BJ (cell line): ENCODE results near the gene ENTPD7. TPM values are rescaled to one million over a fixed set of nuclear protein-coding genes. Genes with fewer than 3 reads are reported as not detected.
"Not testable (repeated sequence)": the region's sequence is repeated elsewhere in the genome, so short reads cannot be mapped to it uniquely, and the experiment has no call there.

Source experiments
- CTCF ChIA-PET: fragments of 350-600 bp; formaldehyde crosslinking; extraction: SDS; loops from one replicate; lab custom pipeline; 2021; ENCODE audit warnings: antibody characterized with exemption, inconsistent platforms; lab: Yijun Ruan, JAX
- POLR2A ChIA-PET: fragments of 300-600 bp; sonication (Branson Sonifier 250); formaldehyde crosslinking; extraction: SDS; loops from one replicate; lab custom pipeline; 2021; ENCODE audit warnings: antibody characterized with exemption; lab: Charles Lee
- DNase-seq: peaks from one replicate; pipeline ENCODE4 v3.0.0-alpha.2; 2011; ENCODE audit warnings: low read depth
- H3K27me3 ChIP-seq: 2 replicates; pipeline ENCODE4 v1.6.0; 2011; ENCODE audit warnings: low read length; ENCODE audit not compliant: control insufficient read depth, insufficient read depth
- H3K36me3 ChIP-seq: 2 replicates; pipeline ENCODE4 v1.5.1; 2011; ENCODE audit warnings: low read length; ENCODE audit not compliant: control insufficient read depth, insufficient read depth
- H3K4me3 ChIP-seq: 2 replicates; pipeline ENCODE4 v1.5.1; 2011; ENCODE audit warnings: low read depth, mild to moderate bottlenecking, control low read depth, low read length
- CTCF ChIP-seq: IDR thresholded peaks from 2 replicates; pipeline ENCODE4 v1.5.1; 2011; ENCODE audit warnings: low read depth, mild to moderate bottlenecking, control low read depth, inconsistent platforms, low read length, moderate library complexity; ENCODE audit not compliant: insufficient read depth
- polyA plus RNA-seq: library from polyadenylated mRNA; depleted of rRNA; stranded (reverse); fragments of >200 nt; gene quantifications from 2 replicates; pipeline ENCODE4 v1.2.3, GENCODE V29; 2011

Gene ENTPD7
- polyA plus RNA-seq, 1 experiment, result 13.6 TPM

- no peak for TF ChIP-seq CTCF
Measured at GRCh38 chr10:99742254-99742653, 82.9 kb downstream of the ENTPD7 start.

GRCh38 chr10:99742701-99743100, 83.4 kb downstream of the ENTPD7 start:
- POLR2A ChIA-PET, result no interaction called here

More at GRCh38 chr10:99742254-99742653, 82.9 kb downstream of the ENTPD7 start:
- H3K4me3 ChIP-seq, result no peak overlapping the region
- ChIA-PET CTCF (interaction anchor here (1.4 to 1.6 kb wide), 2 partner anchors 9 to 104 kb away, joined by 5 read pairs; no protein-coding TSS in a partner anchor), POLR2A (no interaction called here)
- peak; percentile 7 for DNase-seq
- no peaks in the 10 kb centered on the region for H3K27me3 ChIP-seq
- H3K36me3 ChIP-seq, result peaks cover 5% of the 10 kb centered on the region

GRCh38 chr10:99743841-99744240, 84.5 kb downstream of the ENTPD7 start:
- Histone ChIP-seq H3K36me3 (peaks cover 5% of the 10 kb centered on the region), H3K27me3 (no peaks in the 10 kb centered on the region), H3K4me3 (no peak overlapping the region)
- TF ChIP-seq CTCF, result no peak
- POLR2A ChIA-PET, result no interaction called here
- DNase-seq, result no peak
- CTCF ChIA-PET, result no interaction called here

More at GRCh38 chr10:99742701-99743100, 83.4 kb downstream of the ENTPD7 start:
- Histone ChIP-seq H3K27me3 (no peaks in the 10 kb centered on the region), H3K36me3 (peaks cover 5% of the 10 kb centered on the region), H3K4me3 (no peak overlapping the region)
- TF ChIP-seq CTCF, result no peak
- DNase-seq, result peak; percentile 19
- CTCF ChIA-PET, result interaction anchor here (1.4 to 1.6 kb wide), 2 partner anchors 10 to 103 kb away, joined by 5 read pairs; no protein-coding TSS in a partner anchor

DNA sequence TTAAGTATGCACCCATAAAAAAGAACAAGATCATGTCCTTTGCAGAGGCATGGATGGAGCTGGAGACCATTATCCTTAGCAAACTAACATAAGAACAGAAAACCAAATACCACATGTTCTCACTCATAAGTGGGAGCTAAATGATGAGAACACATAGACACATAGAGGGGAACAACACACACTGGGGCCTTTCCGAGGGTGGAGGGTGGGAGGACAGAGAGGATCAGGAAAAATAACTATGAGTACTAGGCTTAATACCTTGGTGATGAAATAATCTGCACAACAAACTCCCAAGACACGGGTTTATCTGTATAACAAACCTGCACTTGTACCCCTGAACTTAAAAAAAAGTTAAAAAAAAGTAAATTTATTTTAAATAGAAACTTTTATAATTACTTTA, 86.9 kb downstream of the ENTPD7 start:
- POLR2A ChIA-PET, DNase-seq, H3K36me3 ChIP-seq, H3K27me3 ChIP-seq, CTCF ChIA-PET, H3K4me3 ChIP-seq: not testable (repeated sequence)

GRCh38 chr10:99748823-99749451, 89.6 kb downstream of the ENTPD7 start:
- Histone ChIP-seq H3K36me3 (peaks cover 4% of the 10 kb centered on the region), H3K27me3 (no peaks in the 10 kb centered on the region), H3K4me3 (no peak overlapping the region)
- no peak for DNase-seq
- no peak for TF ChIP-seq CTCF
- ChIA-PET POLR2A (no interaction called here), CTCF (no interaction called here)

- POLR2A ChIA-PET, result no interaction called here
- H3K36me3 ChIP-seq, result peaks cover 4% of the 10 kb centered on the region
- TF ChIP-seq CTCF, result no peak
- CTCF ChIA-PET, result no interaction called here
- no peaks in the 10 kb centered on the region for H3K27me3 ChIP-seq
- DNase-seq, result no peak
- no peak overlapping the region for H3K4me3 ChIP-seq
Measured at GRCh38 chr10:99750641-99751040, 91.3 kb downstream of the ENTPD7 start.
